ENCODE data around the gene GRID2IP.
A peak's percentile ranks its signal among the peaks of the same experiment; 100 is the strongest.

DNA sequence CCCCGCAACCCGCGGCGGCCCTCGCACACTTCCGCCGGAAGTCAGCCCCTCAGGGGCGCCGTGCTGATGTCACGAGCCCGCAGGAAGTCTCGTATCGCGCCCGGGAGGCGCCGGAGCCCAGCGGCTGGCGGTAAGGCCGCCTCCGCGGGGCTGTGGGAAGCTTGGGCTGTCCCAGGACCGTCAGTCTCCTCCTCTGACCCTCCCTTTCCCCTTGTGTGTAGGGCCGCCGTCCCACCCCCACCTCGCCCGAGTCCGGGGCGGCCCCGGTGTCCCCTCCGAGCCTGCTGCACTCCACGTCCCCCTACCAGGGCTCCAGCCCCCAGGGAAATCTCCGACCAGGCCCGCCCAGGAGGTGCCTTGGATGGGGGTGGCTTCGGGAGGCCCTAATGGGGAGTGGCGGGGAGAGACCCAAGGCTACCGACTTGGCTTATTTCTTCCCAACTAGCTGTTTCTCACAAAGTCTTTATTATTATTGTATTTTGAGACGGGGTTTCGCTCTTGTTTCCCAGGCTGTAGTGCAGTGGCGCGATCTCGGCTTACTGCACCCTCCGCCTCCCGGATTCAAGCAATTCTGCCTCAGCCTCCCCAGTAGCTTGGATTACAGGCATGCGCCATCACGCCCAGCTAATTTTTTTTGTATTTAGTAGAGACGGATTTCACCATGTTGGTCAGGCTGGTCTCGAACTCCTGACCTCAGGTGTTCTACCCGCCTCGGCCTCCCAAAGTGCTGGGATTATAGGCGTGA is 26.3 kb upstream of the GRID2IP start, which contains the start of gene ZDHHC4:
- TF ChIP-seq ELF4 (IDR thresholded peaks at IDR 0.05) = peak; percentile 45; the same call in 1 of the 2 replicates
- no peak for TF ChIP-seq TARDBP (IDR thresholded peaks at IDR 0.05)
- TF ChIP-seq SUZ12 (IDR thresholded peaks at IDR 0.05) = no peak
- TF ChIP-seq BHLHE40 (IDR thresholded peaks at IDR 0.05; ENCODE audit: borderline replicate concordance) = no peak
- no peak for TF ChIP-seq L3MBTL2 (conservative IDR thresholded peaks at IDR 0.05)

Measured in HEK293T (cell line).